ENCODE measurements around the gene LRP5.

DNA sequence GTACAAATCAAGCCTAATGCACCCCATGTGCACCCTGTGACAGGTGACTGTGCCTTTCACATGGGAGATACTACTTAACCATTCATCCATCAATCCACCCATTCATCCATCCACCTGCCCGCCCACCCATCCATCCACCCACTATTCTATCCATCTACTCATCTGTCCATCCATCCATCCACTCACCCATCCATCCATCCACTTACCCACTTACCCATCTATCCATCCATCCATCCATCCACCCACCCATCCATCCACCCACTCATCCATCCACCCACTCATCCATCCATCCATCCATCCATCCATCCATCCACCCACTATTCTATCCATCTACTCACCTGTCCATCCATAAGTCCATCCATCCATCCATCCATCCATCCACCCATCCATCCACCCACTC lies 48.1 kb upstream of the LRP5 start:
- TF ChIP-seq FOXJ3 (CRISPR knock-in tag; IDR thresholded peaks at IDR 0.05; ENCODE audit: borderline replicate concordance) (no peak), HMGA2 (CRISPR knock-in tag; IDR thresholded peaks at IDR 0.05) (no peak), NR2C2 (CRISPR knock-in tag; IDR thresholded peaks at IDR 0.05) (no peak)
- TF ChIP-seq, protein P1, sequence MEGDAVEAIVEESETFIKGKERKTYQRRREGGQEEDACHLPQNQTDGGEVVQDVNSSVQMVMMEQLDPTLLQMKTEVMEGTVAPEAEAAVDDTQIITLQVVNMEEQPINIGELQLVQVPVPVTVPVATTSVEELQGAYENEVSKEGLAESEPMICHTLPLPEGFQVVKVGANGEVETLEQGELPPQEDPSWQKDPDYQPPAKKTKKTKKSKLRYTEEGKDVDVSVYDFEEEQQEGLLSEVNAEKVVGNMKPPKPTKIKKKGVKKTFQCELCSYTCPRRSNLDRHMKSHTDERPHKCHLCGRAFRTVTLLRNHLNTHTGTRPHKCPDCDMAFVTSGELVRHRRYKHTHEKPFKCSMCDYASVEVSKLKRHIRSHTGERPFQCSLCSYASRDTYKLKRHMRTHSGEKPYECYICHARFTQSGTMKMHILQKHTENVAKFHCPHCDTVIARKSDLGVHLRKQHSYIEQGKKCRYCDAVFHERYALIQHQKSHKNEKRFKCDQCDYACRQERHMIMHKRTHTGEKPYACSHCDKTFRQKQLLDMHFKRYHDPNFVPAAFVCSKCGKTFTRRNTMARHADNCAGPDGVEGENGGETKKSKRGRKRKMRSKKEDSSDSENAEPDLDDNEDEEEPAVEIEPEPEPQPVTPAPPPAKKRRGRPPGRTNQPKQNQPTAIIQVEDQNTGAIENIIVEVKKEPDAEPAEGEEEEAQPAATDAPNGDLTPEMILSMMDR (IDR thresholded peaks at IDR 0.05) = no peak
- TF ChIP-seq, protein P2, sequence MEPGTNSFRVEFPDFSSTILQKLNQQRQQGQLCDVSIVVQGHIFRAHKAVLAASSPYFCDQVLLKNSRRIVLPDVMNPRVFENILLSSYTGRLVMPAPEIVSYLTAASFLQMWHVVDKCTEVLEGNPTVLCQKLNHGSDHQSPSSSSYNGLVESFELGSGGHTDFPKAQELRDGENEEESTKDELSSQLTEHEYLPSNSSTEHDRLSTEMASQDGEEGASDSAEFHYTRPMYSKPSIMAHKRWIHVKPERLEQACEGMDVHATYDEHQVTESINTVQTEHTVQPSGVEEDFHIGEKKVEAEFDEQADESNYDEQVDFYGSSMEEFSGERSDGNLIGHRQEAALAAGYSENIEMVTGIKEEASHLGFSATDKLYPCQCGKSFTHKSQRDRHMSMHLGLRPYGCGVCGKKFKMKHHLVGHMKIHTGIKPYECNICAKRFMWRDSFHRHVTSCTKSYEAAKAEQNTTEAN (CRISPR knock-in tag; IDR thresholded peaks at IDR 0.05) = no peak

Data from WTC11 (cell line).